Adrenal gland (tissue), 12 donors: Measurements from ENCODE around the gene ZSWIM9. TPM values are rescaled to one million over a fixed set of nuclear protein-coding genes. Genes with fewer than 3 reads are reported as not detected.

ENCODE experiments used
- DNase-seq, 7 donors: peaks; one replicate each; pipeline ENCODE4 v3.0.0-alpha.2; 2019 to 2020
- H3K27ac ChIP-seq, 5 donors: fragments of 200-600 bp; sonication (generic) in 4 of 5; 1 replicate in 3 of 5; 2 replicates in 2 of 5; pipeline versions ENCODE4 v1.5.1 to v1.8.0; 2016 to 2020; ENCODE audit warnings: mild to moderate bottlenecking in 1 of 5
- H3K27me3 ChIP-seq: fragments of 200-600 bp; 2 replicates; pipeline ENCODE4 v1.8.0; 2021
- H3K36me3 ChIP-seq, 2 donors: fragments of 200-600 bp; replicated peaks in 1 of 2; 1 replicate in 1 of 2; 2 replicates in 1 of 2; pipeline versions ENCODE4 v1.5.1 to v1.8.0; 2018 to 2022
- H3K4me1 ChIP-seq, 2 donors: fragments of 200-600 bp; replicated peaks in 1 of 2; 1 replicate in 1 of 2; 2 replicates in 1 of 2; pipeline versions ENCODE4 v1.5.1 to v1.8.0; 2018 to 2021
- H3K4me3 ChIP-seq, 4 donors: fragments of 200-600 bp; sonication (generic) in 3 of 4; one replicate each; pipeline ENCODE4 v1.5.1; 2016 to 2018
- H3K9me3 ChIP-seq, 3 donors: fragments of 200-600 bp; sonication (generic) in 1 of 3; replicated peaks in 1 of 3; 1 replicate in 2 of 3; 2 replicates in 1 of 3; pipeline versions ENCODE4 v1.5.1 to v1.8.0; 2016 to 2021
- POLR2A ChIP-seq, 2 donors: fragments of 450-650 bp; IDR thresholded peaks; one replicate each; pipeline ENCODE4 v1.6.1; 2017; ENCODE audit warnings: antibody characterized with exemption in 2 of 2, mild to moderate bottlenecking in 2 of 2, moderate library complexity in 1 of 2
- WGBS, 4 donors: extraction: QIAGEN DNeasy Blood & Tissue Kit in 2 of 4; methylation state at CpG; one replicate each; pipeline versions ENCODE4 v1.1.5 to v1.1.7; 2013 to 2017; 5-methylcytosine and 5-hydroxymethylcytosine counted together
- intact Hi-C, 2 donors: fragments of 100-400 bp; cut with DNase I; formaldehyde crosslinking; loops; one replicate each; pipeline versions ENCODE4 v1.14.1 to v1.15.0; 2022 to 2023
- polyA plus RNA-seq, 3 donors: library from polyadenylated mRNA; stranded (reverse); fragments of 200-250 nt in 2 of 3; fragments of 350-450 nt in 1 of 3; fragmentation: Illumina TruSeq in 1 of 3; extraction: RNeasy Lipid Tissue Mini Kit (QIAGEN cat#74804) in 1 of 3; gene quantifications; one replicate each; pipeline ENCODE4 v1.2.3, GENCODE V29; 2013 to 2014
- total RNA-seq, 9 donors: library from RNA; depleted of rRNA in 4 of 9; stranded (reverse); fragments of >200 nt in 4 of 9; fragments of 120-200 nt in 1 of 9; fragmentation: NEBNext Ultra II Directional in 1 of 9; extraction: Animal tissue kit (Norgen Biotek cat#: 25700) in 1 of 9; gene quantifications; one replicate each; pipeline versions ENCODE4 v1.1.0 to v1.2.4, GENCODE V29; 2013 to 2023
- TF ChIP-seq, protein P1 (sequence below), 6 experiments: fragments of 450-650 bp in 4 of 6; fragments of 200-600 bp in 2 of 6; sonication (generic) in 1 of 6; IDR thresholded peaks; 1 replicate in 5 of 6; 2 replicates in 1 of 6; pipeline versions ENCODE4 v1.5.1 to v1.8.0; 2016 to 2021; ENCODE audit warnings: antibody characterized with exemption in 6 of 6, mild to moderate bottlenecking in 2 of 6, moderate library complexity in 1 of 6
- donor health status: healthy with polysubstance abuse.
- donor health status: Bipolar disorder and iron deficiency.
- donor health status: DM: yes; HTN: yes; CAD: no.
- donor health status: DM: no; HTN: no; CAD: no.
- donor health status: DM: no; HTN: no; CAD: no.
- donor health status: DM: yes; HTN: yes; CAD: no.

The ZSWIM9 gene
- total and polyA plus RNA-seq, 12 donors, result 0.52 to 8.0 (median 3.8) TPM

DNA sequence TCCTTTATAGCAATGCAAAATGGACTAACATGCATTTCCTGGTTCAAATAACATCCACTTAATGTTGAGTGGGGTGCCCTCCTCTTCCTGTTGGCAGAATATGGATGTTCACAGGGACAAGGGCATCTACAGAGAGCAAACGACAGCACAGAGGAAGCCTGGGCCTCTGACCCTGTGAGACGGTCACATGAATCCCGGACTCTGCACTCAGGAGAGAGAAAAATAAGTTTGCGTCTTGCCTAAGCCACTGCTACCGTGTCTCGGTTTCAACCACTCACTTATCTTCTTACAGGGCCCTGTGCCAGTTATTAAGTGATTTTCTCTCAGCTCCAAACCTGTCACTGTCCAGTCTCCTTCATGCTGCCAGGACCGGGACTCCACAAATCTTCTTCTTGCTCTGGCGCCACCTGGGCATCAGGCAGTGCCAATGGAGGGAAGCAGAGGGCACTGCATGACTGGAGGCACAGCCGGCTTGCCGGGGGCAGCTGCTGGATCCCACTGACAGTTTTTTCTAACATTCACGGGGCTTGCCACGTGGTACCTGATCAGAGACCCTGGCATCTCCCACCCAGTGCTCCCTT lies 12.2 kb upstream of the ZSWIM9 start:
- Histone ChIP-seq H3K4me3 (no peak overlapping the region), H3K36me3 (no peaks in the 10 kb centered on the region), H3K9me3 (no peaks in the 10 kb centered on the region), H3K27me3 (no peaks in the 10 kb centered on the region), H3K27ac (no peak overlapping the region), H3K4me1 (no peaks in the 10 kb centered on the region)
- intact Hi-C loops, result no loop called here
- no peak for DNase-seq
- WGBS, 4 donors, result 86 to 90% (median 87%) methylated on average over 10 to 12 of the region's 12 CpGs
- TF ChIP-seq POLR2A (IDR thresholded peaks at IDR 0.05), result no peak
- TF ChIP-seq, protein P1, sequence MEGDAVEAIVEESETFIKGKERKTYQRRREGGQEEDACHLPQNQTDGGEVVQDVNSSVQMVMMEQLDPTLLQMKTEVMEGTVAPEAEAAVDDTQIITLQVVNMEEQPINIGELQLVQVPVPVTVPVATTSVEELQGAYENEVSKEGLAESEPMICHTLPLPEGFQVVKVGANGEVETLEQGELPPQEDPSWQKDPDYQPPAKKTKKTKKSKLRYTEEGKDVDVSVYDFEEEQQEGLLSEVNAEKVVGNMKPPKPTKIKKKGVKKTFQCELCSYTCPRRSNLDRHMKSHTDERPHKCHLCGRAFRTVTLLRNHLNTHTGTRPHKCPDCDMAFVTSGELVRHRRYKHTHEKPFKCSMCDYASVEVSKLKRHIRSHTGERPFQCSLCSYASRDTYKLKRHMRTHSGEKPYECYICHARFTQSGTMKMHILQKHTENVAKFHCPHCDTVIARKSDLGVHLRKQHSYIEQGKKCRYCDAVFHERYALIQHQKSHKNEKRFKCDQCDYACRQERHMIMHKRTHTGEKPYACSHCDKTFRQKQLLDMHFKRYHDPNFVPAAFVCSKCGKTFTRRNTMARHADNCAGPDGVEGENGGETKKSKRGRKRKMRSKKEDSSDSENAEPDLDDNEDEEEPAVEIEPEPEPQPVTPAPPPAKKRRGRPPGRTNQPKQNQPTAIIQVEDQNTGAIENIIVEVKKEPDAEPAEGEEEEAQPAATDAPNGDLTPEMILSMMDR (IDR thresholded peaks at IDR 0.05), result no peak

DNA sequence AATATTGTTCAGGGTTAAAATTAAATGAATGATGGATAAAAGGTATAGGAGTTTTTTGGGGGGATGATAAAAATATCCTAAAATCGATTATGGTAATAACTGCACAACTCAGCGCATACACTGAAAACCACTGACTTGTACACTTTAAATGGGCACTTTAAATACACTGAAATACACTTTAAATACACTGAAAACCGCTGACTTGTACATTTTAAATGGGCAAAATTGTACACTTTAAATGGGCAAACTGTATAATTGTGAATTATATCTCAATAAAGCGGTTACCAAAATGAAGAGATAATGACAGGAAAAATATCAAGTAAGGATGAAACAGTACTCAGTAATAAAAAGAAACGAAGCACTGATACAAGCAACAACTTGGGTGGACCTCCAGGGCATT lies 1.8 kb upstream of the ZSWIM9 start:
- Histone ChIP-seq H3K4me1 (peaks cover 4 to 10% of the 10 kb centered on the region in 2 donors), H3K27ac (no peak overlapping the region), H3K4me3 (no peak overlapping the region), H3K27me3 (no peaks in the 10 kb centered on the region), H3K9me3 (no peaks in the 10 kb centered on the region), H3K36me3 (no peaks in the 10 kb centered on the region)
- no peak for TF ChIP-seq POLR2A (IDR thresholded peaks at IDR 0.05)
- TF ChIP-seq, protein P1 (IDR thresholded peaks at IDR 0.05), result no peak
- DNase-seq, result no peak
- intact Hi-C loops, result no loop called here
- 83 to 95% (median 87%) methylated on average over 5 of the region's 5 CpGs for WGBS, 4 donors

DNA sequence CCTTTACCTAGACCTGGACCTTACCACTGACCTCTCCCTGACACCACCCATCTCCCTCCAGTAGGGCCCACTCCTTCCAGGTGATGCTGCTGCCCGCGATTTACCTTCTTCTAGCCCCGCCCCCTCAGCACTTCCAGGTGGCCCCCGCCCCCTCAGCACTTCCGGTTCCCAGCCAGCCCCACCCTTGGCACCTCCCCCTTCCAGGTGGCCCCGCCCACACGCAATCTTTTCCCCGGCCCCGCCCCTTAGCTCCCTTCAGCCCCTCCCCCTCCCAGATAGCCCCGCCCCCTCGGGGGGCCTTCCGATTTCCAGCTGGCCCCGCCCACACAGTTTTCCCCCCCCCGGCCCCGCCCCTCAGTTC lies 922 bp upstream of the ZSWIM9 start:
- Histone ChIP-seq H3K27ac (peak overlapping the region in 4 of 5 donors; percentile 84 to 95 (median 90)), H3K36me3 (peaks cover 0 to 6% of the 10 kb centered on the region in 2 donors), H3K4me1 (peaks cover 4 to 10% of the 10 kb centered on the region in 2 donors), H3K4me3 (peak overlapping the region in 2 of 4 donors; percentile 59 to 84), H3K9me3 (no peaks in the 10 kb centered on the region), H3K27me3 (no peaks in the 10 kb centered on the region)
- WGBS, 4 donors, result 2 to 4% (median 3%) methylated on average over 7 to 15 of the region's 15 CpGs
- intact Hi-C loops, result no loop called here
- TF ChIP-seq POLR2A (IDR thresholded peaks at IDR 0.05), result no peak
- DNase-seq, result peak; percentile 71 to 88 (median 76)

DNA sequence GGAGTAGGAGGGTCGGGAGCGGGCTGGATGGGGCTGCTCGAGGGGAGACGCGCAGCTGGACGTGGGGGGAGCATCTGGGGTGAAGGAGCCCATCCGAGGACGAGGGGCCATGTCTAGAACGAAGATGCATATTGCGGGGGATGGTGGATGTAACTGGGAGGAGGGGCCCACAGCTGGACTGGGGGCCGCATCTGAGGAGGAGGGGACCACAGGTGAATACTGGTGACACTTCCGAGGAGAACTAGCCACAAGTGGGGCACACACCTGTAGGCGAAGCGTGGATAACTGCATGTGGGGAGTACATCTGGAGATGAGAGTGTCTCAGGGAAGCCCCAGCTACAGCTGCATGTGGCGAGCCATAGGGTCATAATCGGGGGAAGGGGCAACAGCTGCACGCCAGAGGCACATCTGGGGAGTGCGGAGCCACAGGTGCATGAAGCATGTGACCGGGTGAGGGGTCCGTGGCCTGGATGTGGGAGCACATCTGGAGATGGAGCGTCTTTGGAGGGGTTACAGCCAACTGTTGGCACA lies 402 bp downstream of the ZSWIM9 start:
- H3K27me3 ChIP-seq, result no peaks in the 10 kb centered on the region
- 1 to 4% (median 3%) methylated on average over 17 to 21 of the region's 21 CpGs for WGBS, 4 donors
- H3K36me3 ChIP-seq, result peaks cover 0 to 6% of the 10 kb centered on the region in 2 donors
- peak overlapping the region in 2 of 5 donors; percentile 84 to 95 for H3K27ac ChIP-seq
- H3K4me3 ChIP-seq, result peak overlapping the region in 3 of 4 donors; percentile 4 to 84 (median 59)
- H3K4me1 ChIP-seq, result peaks cover 4 to 10% of the 10 kb centered on the region in 2 donors
- TF ChIP-seq, protein P1 (IDR thresholded peaks at IDR 0.05), result no peak
- no peak for TF ChIP-seq POLR2A (IDR thresholded peaks at IDR 0.05)
- DNase-seq, result peak in 1 of 7 donors; percentile 31
- intact Hi-C loops, result no loop called here
- H3K9me3 ChIP-seq, result no peaks in the 10 kb centered on the region

DNA sequence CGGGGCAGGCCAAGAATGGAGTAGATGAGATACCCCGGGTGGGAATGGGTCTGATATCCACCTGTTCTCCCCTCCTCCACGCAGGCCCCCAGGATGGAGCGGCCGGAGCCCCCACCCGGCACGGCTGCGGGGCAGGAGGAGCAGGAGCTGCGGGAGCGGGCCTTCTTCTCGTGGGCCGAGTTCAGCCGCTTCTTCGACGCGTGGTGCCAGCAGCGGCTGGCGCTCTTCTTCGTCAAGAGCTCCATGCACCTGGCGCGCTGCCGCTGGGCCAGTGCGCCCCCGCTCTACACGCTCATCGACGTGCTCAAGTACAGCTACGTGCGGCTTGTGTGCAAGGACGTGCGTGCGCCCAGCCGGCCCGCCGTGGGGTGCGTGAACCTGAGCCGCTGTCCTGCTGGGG lies 1.2 kb downstream of the ZSWIM9 start:
- WGBS, 4 donors, result 83 to 91% (median 88%) methylated on average over 12 to 37 of the region's 37 CpGs
- peak in 1 of 7 donors; percentile 31 for DNase-seq
- Histone ChIP-seq H3K27ac (no peak overlapping the region), H3K4me3 (no peak overlapping the region), H3K27me3 (no peaks in the 10 kb centered on the region), H3K4me1 (peaks cover 4 to 10% of the 10 kb centered on the region in 2 donors), H3K9me3 (no peaks in the 10 kb centered on the region), H3K36me3 (peaks cover 0 to 6% of the 10 kb centered on the region in 2 donors)
- no peak for TF ChIP-seq POLR2A (IDR thresholded peaks at IDR 0.05)
- TF ChIP-seq, protein P1 (IDR thresholded peaks at IDR 0.05), result no peak
- intact Hi-C loops, result no loop called here
